NCI-H226 (cell line): ENCODE results near the gene VSIG2.
A peak's percentile ranks its signal among the peaks of the same experiment; 100 is the strongest.

Experiments
- DNase-seq: peaks from one replicate; pipeline ENCODE4 v3.0.0-alpha.2; 2015

VSIG2 gene

GRCh38 chr11:124763156-124763947 is 11.3 kb upstream of the VSIG2 start:
- peak; percentile 57 for DNase-seq

DNA sequence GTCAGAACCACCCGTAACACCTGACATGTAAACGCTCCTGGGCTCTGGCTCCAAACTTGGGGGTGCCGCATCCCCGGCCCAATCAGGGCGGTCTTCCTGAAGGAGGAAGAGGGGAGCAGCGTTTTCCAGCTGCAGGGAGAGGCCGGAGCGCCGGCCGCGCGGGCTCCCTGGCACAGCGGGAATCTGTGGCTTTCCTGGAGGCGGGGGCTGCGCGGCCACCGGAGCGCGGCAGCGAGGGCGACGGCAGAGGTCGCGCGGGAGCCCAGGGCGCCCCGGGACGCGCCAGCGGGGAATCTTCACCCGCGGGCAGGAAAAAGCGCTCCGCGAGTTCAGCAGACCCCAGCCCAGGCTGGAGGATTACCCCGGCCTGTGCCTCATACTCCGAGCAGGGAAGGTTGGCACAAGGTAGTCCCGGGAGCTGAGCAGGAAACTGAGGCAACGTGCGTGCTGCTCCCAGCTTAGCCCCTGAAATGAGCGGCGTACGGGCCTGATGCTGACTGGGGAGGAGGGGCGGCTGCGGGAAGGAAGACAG is 10.6 kb upstream of the VSIG2 start:
- no peak for DNase-seq

- DNase-seq, result no peak
Observed at GRCh38 chr11:124762105-124762623, 10.1 kb upstream of the VSIG2 start, which contains the start of gene ESAM. Gene ESAM, minus strand, starts transcription at chr11:124762290. Its CDS starts 136 bp downstream, at chr11:124762154.

DNA sequence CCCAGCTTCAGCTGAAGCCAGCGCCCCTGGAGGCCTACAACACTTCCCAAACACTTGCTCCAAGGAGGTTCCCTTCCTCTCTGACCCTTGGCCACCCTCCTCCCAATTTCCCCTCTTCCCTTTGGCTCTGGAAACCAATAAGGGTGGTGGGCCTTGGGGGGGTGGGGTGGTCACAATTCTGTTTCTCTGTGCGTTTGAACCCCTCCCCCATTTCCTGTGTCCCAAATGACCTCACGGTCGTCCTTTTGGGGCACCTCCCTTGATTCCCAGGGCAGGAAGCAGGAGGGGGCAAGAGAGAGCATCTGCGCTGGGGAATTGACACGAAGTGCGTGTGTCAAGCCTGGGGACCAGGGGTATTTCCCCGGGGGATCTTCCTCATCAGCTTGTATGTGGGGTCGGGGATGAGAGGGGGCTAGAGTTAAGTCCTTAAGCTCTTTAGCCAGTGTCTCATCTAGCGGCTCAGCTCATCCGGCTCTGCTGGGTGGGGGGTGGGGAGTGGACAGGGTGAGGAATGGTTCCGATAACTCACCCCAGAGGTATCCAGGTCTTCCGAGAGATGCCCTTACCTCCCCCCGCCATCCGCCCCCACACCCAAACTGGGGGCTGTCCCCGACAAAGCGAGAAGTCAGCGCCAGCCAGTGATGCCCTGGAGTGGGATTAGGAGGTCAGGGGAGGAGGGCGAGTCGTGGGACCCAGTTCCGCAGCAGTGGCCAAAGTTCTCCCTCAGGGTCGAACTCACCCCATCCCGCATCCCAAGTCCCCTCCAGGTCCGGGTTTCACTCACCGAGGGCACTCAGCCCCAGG is 9.4 kb upstream of the VSIG2 start:
- DNase-seq, result no peak

DNA sequence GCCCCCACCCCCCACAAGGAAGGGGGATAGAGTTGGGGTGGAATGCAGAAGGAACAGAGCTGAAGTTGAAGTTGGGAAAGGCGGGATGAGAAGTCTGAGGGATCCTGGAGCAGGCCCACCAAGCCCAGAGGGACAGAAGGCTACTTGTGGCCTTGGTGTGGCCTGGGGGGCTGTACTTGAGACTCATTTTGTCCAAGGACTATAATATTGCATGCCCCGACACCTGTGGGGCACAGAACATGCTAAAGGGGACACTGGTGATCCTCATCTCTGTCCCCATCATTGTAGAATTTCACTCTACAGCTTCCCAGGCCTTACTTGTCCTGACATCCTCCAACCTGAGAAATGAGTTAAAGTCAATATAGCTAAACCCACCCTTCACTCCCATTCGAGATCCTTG is 8.8 kb upstream of the VSIG2 start:
- no peak for DNase-seq

DNA sequence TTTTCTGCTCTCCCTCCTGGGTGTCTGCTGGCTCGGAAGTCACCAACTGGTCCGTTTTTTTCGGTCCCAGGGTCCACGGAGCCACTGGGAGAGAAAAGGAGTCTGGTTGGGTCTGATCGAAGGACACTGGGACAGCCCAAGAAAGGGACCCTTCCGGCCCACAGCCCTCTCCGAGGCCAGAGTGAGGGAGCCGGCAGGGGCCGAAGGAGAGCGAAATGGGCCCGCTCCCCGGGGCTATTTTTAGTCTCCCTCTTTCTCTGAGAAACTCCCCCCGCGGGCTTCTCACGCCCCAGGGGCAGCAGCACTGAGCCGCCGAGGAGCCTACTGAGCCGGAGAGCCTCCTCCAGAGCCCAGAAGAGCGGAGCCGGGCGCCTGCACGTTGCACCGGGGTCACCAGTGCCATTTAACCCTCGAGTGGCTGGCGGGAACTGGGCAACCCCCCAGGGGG is 8.2 kb upstream of the VSIG2 start:
- no peak for DNase-seq

GRCh38 chr11:124759266-124760204 is 7.5 kb upstream of the VSIG2 start:
- no peak for DNase-seq

- DNase-seq, result no peak
Observed at GRCh38 chr11:124758355-124759265, 6.6 kb upstream of the VSIG2 start.

GRCh38 chr11:124757320-124757719 is 5.3 kb upstream of the VSIG2 start:
- DNase-seq, result no peak

DNA sequence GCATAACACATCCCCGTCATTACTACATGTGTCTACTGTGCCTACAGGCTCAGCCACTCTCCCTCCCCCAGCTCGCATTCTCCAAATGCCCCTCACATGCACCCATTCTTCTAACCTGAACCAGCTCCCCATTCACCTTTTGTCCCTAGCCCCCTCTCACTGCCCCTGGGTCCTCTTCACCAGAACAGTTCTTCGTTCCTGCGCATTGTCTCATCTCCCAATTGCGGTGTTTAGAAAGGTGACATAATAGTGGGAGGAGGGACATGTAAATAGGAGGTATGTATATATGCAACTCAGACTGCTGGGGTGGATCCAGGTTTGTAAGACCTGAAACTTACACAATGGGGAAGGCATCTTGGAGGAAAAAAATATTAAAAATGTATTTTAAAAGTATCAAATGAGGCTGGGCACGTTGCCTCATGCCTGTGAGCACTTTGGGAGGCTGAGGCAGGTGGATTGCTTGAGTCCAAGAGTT is 4.7 kb upstream of the VSIG2 start:
- DNase-seq, result no peak

GRCh38 chr11:124756033-124756752 is 4.1 kb upstream of the VSIG2 start:
- DNase-seq, result no peak

DNA sequence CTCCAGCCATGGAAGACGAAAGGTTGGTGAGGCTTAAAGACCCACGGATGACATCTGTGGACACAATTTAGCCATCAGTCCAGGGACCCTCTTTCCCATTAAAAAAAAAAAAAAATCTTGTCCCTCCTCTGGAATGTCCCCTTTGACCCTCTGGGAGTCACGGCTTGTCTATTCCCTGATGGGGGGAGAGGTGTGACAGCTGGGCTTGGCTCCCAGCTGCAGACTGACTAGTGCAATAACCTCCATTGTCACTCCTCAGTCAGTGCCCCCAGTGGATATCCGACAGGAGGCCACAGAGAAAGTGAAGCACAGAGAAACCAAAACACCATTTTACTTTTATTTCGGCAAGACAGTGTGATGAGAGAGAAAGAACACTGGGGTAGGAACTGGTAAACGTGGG is 2.7 kb upstream of the VSIG2 start:
- DNase-seq, result no peak

GRCh38 chr11:124754309-124754708 is 2.3 kb upstream of the VSIG2 start:
- no peak for DNase-seq

GRCh38 chr11:124753624-124754023 is 1.6 kb upstream of the VSIG2 start:
- no peak for DNase-seq

DNA sequence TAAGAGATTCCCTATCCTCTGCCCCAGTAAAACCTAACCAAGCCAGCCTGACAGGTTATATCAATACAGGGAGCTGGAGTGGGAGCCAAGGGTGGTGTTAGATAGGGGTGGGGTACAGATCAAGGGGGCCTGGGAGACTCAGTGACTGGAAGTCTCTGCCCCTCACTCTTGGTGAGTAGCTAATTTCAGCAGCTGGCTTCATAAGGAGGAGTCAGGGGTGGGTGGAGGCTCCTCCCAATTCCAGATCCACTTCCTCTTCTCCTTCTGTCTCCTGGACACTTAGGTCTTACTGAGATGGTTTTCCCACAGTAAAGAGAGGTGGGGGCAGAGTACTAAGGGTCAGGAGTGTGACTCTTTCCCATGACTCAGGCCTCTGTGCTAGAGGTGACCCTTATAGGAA is 1.1 kb upstream of the VSIG2 start:
- DNase-seq, result no peak

GRCh38 chr11:124752471-124753102 is 532 bp upstream of the VSIG2 start:
- DNase-seq, result no peak

DNA sequence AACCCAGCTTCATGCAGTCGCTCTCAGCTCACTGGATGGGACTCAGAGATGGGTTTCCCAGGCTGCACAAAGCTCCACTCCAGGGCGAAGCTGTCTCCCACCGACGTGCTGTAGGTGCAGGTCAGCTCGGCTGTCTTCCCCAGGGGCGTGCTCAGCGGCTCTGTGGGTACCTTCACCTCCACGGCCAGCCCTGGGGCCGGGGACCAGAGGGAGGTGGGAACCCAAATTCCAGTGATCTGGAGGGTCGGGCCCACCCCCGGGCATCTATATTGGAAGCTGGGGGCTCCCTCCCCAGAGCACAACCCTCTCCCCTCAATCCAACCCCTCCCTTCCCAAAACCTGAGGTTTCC is 689 bp downstream of the VSIG2 start:
- no peak for DNase-seq

DNA sequence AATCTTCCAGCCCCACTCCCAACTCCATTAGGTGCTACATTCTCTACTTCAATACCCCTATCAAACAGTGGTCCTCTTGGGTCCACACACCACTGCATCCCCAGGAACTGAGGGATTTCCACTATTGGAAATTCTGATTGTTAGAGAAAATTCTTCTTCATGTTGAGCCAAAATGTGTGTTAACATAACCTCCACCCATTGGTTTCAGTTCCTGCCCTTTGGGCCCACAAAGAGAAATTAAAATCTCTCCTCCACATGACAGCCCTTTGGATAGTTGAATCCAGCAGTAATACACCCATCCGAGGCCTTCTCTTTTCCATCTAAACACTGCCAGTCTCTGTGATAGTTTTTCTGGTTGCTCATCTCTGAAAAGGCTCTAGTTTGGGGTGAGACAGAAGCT is 2.1 kb downstream of the VSIG2 start:
- no peak for DNase-seq

GRCh38 chr11:124748481-124749343 is 3.3 kb downstream of the VSIG2 start:
- peak; percentile 21 for DNase-seq
